GM18498 (cell line): ENCODE data around the gene SEC22A.
"Not testable (repeated sequence)": the region's sequence is repeated elsewhere in the genome, so short reads cannot be mapped to it uniquely, and the experiment has no call there.

Source experiments
- ATAC-seq: cut with Tn5 transposase; IDR thresholded peaks from one replicate; pipeline ENCODE4 v1.9.1; 2021; ENCODE audit warnings: mild to moderate bottlenecking, moderate library complexity; ENCODE audit not compliant: unreplicated experiment

The SEC22A gene

GRCh38 chr3:123169930-123170329, 31.8 kb upstream of the SEC22A start:
- no peak for ATAC-seq

DNA sequence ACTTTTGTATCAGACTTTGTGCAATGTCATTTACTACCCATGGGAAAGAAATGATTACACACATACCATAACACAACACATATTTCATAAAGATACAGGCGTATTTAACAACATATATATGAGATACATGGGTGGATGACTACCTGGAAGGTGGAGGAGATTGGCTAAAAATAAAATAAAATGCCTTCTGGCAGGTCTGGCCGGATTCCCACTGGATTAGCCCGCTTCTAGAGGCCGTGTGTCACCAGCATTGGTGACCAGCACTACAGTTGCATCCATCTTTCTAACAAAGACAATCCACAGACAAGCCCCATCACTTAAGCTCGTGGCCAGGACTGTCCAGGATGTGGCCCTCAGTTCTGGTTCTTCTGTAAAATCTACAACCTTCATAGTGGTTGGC, 21.0 kb upstream of the SEC22A start:
- ATAC-seq = no peak

GRCh38 chr3:123186695-123187094, 15.0 kb upstream of the SEC22A start:
- no peak for ATAC-seq

DNA sequence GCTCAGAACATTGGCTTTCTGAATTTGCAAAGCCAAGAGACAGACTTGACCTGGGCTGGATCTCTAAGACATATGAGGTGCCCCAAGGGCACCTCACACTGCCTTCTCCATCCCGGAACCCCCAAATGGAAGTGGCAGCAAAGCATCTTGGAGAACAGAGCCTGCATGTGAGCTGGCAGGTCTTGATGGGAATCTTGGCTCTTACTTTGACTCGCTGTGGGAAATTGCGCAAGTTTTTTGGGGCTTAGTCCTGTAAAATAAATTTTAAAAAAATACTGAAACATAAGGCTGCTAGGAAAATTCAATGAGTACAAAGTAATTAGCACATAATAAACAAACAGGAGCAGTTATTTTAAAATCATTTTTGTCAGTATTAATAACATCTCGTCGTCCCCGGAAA, 13.7 kb upstream of the SEC22A start:
- no peak for ATAC-seq

GRCh38 chr3:123193448-123194101, 8.2 kb upstream of the SEC22A start:
- no peak for ATAC-seq

- no peak for ATAC-seq
Measured at GRCh38 chr3:123194552-123194951, 7.2 kb upstream of the SEC22A start.

- no peak for ATAC-seq
Measured at GRCh38 chr3:123198372-123198771, 3.4 kb upstream of the SEC22A start.

- ATAC-seq = no peak
Measured at GRCh38 chr3:123201223-123201556, 553 bp upstream of the SEC22A start.

DNA sequence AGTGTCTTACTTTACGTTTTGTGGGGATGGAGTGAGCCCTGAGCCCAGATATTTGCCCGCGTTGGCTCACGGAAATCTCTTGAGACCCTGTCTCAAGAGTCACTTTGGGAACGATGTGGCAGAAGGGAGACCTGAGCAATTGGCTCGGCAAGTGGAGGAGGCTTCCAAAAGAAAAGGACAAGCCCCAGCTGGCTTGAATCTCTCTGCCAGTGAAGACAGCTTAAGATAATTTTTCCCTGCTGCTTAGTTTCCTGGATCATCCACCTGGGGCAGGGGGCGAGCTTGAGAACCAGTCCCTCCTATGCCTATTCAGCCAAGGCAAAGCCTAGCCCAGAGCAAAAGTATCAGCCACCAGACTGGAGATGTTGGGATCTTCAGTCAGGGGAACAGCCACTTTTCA, 708 bp downstream of the SEC22A start:
- ATAC-seq = no peak

DNA sequence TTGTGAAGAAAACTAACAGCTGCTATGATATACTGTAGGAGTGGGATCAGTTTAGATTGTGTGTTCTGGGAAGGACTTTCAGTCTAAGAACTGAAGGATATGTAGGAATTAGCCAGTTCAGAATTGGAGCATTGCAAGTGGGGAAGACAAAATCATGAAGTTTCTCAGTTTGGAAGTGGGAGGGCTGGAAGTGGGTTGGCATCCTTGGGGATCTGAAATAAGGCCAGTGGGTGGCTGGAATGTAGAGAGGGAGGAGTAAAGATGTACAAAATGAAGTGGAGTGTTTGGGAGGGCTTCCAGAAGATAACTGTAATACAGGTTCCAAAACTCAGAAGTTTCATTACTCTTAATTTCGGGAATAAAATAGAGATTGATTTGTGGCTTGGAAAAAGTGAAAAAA, 17.2 kb downstream of the SEC22A start:
- no peak for ATAC-seq

DNA sequence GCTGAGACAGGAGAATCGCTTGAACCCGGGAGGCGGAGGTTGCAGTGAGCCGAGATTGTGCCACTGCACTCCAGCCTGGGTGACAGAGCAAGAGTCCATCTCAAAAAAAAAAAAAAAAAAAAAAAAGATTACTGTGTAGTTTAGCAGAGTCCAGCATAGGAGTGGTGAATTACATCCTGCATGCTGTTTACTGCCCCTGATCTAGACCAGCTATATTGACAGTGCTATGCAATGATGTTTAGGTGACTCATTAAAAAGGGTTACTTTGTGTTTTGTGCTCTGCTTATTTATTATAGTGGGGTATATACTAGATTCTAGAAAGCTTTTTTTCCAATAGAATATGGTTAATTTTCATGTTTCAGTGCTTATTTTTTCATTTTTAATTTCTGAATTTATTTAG, 19.6 kb downstream of the SEC22A start:
- not testable (repeated sequence) for ATAC-seq

DNA sequence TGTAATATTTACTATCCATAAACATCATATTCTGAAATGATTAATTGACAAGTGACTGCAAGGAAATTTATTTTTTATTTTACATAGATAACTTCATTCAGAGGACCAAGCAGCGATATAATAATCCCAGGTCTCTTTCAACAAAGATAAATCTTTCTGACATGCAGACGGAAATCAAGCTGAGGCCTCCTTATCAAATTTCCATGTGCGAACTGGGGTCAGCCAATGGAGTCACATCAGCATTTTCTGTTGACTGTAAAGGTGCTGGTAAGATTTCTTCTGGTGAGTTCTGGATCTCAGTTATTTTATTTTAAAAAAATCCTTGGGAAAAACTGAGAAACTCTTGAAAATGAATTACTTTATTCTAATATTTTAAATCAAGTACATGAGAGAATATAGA, 23.3 kb downstream of the SEC22A start:
- no peak for ATAC-seq

DNA sequence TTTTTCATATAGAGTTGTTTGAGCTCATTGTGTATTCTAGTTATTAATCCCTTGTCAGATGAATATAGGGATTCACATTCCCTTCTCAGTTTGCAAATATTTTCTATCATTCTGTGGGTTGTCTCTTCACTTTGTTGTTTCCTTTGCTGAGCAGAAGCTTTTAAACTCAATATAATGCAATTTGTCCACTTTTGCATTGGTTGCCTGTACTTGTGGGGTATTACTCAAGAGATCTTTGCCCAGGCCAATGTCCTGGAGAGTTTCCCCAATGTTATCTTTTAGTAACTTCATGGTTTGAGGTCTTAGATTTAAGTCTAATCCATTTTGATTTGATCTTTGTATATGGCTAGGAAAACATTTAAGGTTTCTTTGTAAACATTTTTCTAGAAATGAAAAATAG, 24.8 kb downstream of the SEC22A start:
- no peak for ATAC-seq

DNA sequence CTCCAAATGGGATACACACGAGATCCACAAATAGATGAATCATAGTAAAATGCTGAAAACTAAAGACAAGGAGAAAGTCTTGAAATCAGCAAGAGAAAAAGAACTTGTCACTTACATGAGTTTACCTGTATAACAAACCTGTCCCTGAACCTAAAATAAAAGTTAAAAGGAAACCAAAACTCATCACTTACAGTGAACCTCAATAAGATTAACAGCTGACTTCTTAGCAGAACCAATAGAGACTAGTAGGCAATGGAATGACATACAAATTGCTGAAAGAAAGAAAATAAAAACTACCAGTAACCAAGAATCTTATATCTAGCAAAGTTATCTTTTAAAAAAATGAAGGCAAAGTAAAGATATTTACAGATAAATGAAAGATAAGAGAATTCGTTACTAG, 27.4 kb downstream of the SEC22A start:
- ATAC-seq = no peak

- ATAC-seq = no peak
Measured at GRCh38 chr3:123236902-123237301, 35.2 kb downstream of the SEC22A start.

GRCh38 chr3:123239186-123239585, 37.4 kb downstream of the SEC22A start:
- not testable (repeated sequence) for ATAC-seq

GRCh38 chr3:123239756-123240155, 38.0 kb downstream of the SEC22A start:
- no peak for ATAC-seq

DNA sequence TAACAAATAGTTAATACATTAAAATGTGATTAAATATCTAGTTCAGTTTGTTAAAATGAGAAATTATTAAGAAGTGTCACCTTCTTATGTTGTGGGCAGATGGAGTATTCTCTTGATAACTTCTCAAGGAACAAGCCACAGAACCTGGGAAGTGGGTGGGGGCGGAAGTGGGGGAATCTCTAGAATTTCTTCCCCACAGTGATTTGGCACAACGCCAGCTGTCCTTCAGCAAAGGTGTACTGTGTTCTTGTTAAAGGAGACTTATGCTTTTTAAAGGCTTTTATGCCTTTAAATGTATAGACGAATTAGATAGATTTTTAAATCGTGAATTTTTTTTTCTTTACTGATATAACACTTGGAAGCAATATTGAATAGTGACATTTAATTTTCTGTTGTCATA, 42.4 kb downstream of the SEC22A start:
- no peak for ATAC-seq

DNA sequence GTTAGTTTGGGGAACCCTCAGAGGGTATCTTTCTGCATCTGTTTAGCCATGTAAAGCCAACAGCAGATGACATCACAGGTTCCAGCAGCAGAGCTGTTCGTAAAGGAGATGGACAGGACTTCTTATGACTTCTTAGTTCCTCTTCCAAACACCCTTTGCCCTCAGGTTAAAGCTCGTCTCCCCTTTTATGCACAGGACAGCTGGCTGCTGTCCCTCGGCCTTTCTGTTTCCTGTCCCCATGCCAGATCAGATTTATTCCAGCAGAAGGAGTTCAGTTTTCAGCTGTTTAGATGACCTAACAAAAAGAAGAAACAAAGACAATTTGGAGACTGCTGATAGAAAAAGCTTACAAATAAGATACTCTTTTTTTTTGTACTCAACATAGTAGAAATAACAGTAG, 45.1 kb downstream of the SEC22A start:
- no peak for ATAC-seq

DNA sequence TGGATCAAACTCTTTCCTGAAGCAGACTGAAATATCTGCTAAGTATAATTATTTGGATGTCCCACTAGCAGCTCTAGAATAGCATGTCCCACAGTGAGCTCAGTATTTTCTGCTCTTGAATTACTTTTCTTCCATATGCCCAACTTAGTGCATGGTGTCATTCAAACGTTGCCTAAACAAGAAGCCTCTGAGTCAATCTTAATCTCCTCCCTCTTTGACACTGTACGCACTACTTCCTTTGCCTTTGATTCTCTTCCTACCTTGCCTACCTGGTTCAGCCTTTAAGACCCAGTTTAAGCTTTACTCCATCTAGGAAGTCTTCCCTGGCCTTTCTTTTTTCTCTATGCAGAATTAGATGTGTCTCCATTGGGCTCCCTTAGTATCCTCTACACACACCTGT, 54.5 kb downstream of the SEC22A start:
- no peak for ATAC-seq

- no peak for ATAC-seq
Measured at GRCh38 chr3:123258359-123258758, 56.6 kb downstream of the SEC22A start.

DNA sequence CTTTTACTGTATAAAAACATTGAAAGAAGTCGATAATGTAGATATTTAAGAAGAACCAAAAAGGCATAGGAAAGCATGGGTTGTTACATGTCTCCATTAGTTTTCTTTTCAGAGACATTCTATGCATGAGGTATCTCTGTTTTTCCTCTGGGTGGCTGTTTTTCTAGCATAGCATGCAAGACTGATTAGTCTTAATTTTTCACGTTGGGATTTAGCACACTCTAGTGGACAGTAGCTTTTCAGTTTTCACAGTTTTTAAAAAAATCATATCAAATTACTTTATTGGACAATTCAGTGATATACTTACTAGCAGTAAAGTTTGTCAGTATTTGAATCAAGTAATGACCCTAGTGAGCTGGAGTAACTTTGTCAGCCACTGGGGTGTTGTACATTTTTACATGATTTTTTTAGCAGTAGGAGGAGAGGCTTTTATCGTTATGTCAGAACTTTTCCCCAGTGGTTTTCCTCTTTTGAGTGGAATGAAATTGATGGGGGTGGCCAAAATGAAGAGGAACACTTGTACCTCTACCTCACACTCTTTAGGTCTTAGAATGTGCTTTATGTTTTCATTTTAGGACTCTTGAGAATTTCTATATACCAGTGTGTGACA, 57.2 kb downstream of the SEC22A start:
- no peak for ATAC-seq

DNA sequence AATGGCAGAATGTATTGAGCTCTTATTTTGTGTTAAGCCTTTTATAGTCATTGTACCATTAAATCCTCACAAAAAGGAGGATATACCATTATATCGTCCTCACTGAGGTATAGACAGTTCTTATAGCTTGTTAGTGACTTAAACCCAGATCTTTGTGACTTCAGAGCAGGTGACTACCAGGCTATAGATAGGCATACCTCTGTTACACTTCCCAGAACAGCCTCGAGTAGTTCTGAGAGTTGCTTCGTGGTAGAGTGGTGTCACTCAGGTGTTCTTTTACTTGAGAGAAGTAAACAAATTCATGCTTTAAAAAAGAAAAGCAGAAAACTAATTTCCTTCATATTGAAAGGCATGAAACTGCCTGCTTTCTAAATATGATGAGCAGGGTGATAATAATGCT, 59.9 kb downstream of the SEC22A start:
- no peak for ATAC-seq
